ENCODE measurements around the gene HORMAD2. TPM values are rescaled to one million over a fixed set of nuclear protein-coding genes. Genes with fewer than 3 reads are reported as not detected.
A peak's percentile ranks its signal among the peaks of the same experiment; 100 is the strongest.

The HORMAD2 gene
- total RNA-seq, 1 donor from 2014 or later = not detected

- TF ChIP-seq CTCF (IDR thresholded peaks at IDR 0.05; ENCODE audit: insufficient read depth, low read depth, low read length) (no peak), EZH2 (IDR thresholded peaks at IDR 0.05; ENCODE audit: insufficient read depth, low read length) (no peak)
- H3K79me2 ChIP-seq (ENCODE audit: insufficient read depth, low read length) = no peaks in the 10 kb centered on the region
- Mint-ChIP-seq H3K27me3 (ENCODE audit: low read depth, unreplicated experiment) (no peaks in the 10 kb centered on the region), H3K4me1 (ENCODE audit: low read depth, unreplicated experiment) (peaks cover 35% of the 10 kb centered on the region), H3K36me3 (ENCODE audit: low read depth, unreplicated experiment) (peaks cover 3% of the 10 kb centered on the region), H3K9me3 (ENCODE audit: unreplicated experiment) (peaks cover 15% of the 10 kb centered on the region), H3K27ac (ENCODE audit: unreplicated experiment) (peak overlapping the region; percentile 64), H3K4me3 (ENCODE audit: unreplicated experiment) (no peak overlapping the region)
- no peak for FAIRE-seq
- peaks cover 39% of the 10 kb centered on the region for H3K4me1 ChIP-seq (ENCODE audit: insufficient read depth, low read length)
- H3K9me3 ChIP-seq (ENCODE audit: insufficient read depth, low read depth, low read length) = peaks cover 8% of the 10 kb centered on the region
- H3K27me3 ChIP-seq (ENCODE audit: insufficient read depth, low read length) = no peaks in the 10 kb centered on the region
- H3K36me3 ChIP-seq (ENCODE audit: insufficient read depth, low read length) = no peaks in the 10 kb centered on the region
- no peak overlapping the region for H3K4me2 ChIP-seq (ENCODE audit: low read length)
- peak; percentile 84 for DNase-seq (ENCODE audit: low read depth)
- H2AFZ ChIP-seq (ENCODE audit: low read depth, low read length) = no peak overlapping the region
- H3K4me3 ChIP-seq (ENCODE audit: insufficient read depth, low read depth, low read length) = no peak overlapping the region
- H3K9ac ChIP-seq (ENCODE audit: low read length) = peak overlapping the region; percentile 2
- no peaks in the 10 kb centered on the region for H4K20me1 ChIP-seq (ENCODE audit: insufficient read depth, low read length)
- H3K27ac ChIP-seq (ENCODE audit: low read depth, low read length) = peak overlapping the region; percentile 74
These were observed 121.7 kb downstream of the HORMAD2 start for GRCh38 chr22:30201945-30202344.

GRCh38 chr22:30202531-30203006, 122.3 kb downstream of the HORMAD2 start:
- peaks cover 38% of the 10 kb centered on the region for H3K4me1 ChIP-seq (ENCODE audit: insufficient read depth, low read length)
- no peak overlapping the region for H3K4me3 ChIP-seq (ENCODE audit: insufficient read depth, low read depth, low read length)
- DNase-seq (ENCODE audit: low read depth) = peak; percentile 75
- no peak for TF ChIP-seq EZH2 (IDR thresholded peaks at IDR 0.05; ENCODE audit: insufficient read depth, low read length)
- no peak for TF ChIP-seq CTCF (IDR thresholded peaks at IDR 0.05; ENCODE audit: insufficient read depth, low read depth, low read length)
- Mint-ChIP-seq H3K27me3 (ENCODE audit: low read depth, unreplicated experiment) (no peaks in the 10 kb centered on the region), H3K36me3 (ENCODE audit: low read depth, unreplicated experiment) (peaks cover 3% of the 10 kb centered on the region), H3K4me1 (ENCODE audit: low read depth, unreplicated experiment) (peaks cover 34% of the 10 kb centered on the region), H3K4me3 (ENCODE audit: unreplicated experiment) (no peak overlapping the region), H3K27ac (ENCODE audit: unreplicated experiment) (no peak overlapping the region), H3K9me3 (ENCODE audit: unreplicated experiment) (peaks cover 15% of the 10 kb centered on the region)
- no peaks in the 10 kb centered on the region for H4K20me1 ChIP-seq (ENCODE audit: insufficient read depth, low read length)
- H3K27me3 ChIP-seq (ENCODE audit: insufficient read depth, low read length) = no peaks in the 10 kb centered on the region
- H3K36me3 ChIP-seq (ENCODE audit: insufficient read depth, low read length) = no peaks in the 10 kb centered on the region
- no peak overlapping the region for H3K4me2 ChIP-seq (ENCODE audit: low read length)
- no peak for FAIRE-seq
- no peak overlapping the region for H2AFZ ChIP-seq (ENCODE audit: low read depth, low read length)
- H3K79me2 ChIP-seq (ENCODE audit: insufficient read depth, low read length) = no peaks in the 10 kb centered on the region
- H3K9ac ChIP-seq (ENCODE audit: low read length) = peak overlapping the region; percentile 30
- peak overlapping the region; percentile 74 for H3K27ac ChIP-seq (ENCODE audit: low read depth, low read length)
- H3K9me3 ChIP-seq (ENCODE audit: insufficient read depth, low read depth, low read length) = peaks cover 8% of the 10 kb centered on the region

GRCh38 chr22:30204015-30204741, 123.9 kb downstream of the HORMAD2 start:
- no peak overlapping the region for H3K4me3 ChIP-seq (ENCODE audit: insufficient read depth, low read depth, low read length)
- peaks cover 8% of the 10 kb centered on the region for H3K9me3 ChIP-seq (ENCODE audit: insufficient read depth, low read depth, low read length)
- H3K79me2 ChIP-seq (ENCODE audit: insufficient read depth, low read length) = no peaks in the 10 kb centered on the region
- H3K4me1 ChIP-seq (ENCODE audit: insufficient read depth, low read length) = peaks cover 49% of the 10 kb centered on the region
- FAIRE-seq (no peak), DNase-seq (ENCODE audit: low read depth) (no peak)
- H3K9ac ChIP-seq (ENCODE audit: low read length) = peak overlapping the region; percentile 90
- peaks cover 3% of the 10 kb centered on the region for H3K36me3 Mint-ChIP-seq (ENCODE audit: low read depth, unreplicated experiment)
- TF ChIP-seq CTCF (IDR thresholded peaks at IDR 0.05; ENCODE audit: insufficient read depth, low read depth, low read length) = no peak
- no peak for TF ChIP-seq EZH2 (IDR thresholded peaks at IDR 0.05; ENCODE audit: insufficient read depth, low read length)
- no peaks in the 10 kb centered on the region for H3K27me3 ChIP-seq (ENCODE audit: insufficient read depth, low read length)
- H3K4me3 Mint-ChIP-seq (ENCODE audit: unreplicated experiment) = no peak overlapping the region
- peak overlapping the region; percentile 100 for H3K27ac ChIP-seq (ENCODE audit: low read depth, low read length)
- H3K4me1 Mint-ChIP-seq (ENCODE audit: low read depth, unreplicated experiment) = peaks cover 43% of the 10 kb centered on the region
- H3K4me2 ChIP-seq (ENCODE audit: low read length) = no peak overlapping the region
- H2AFZ ChIP-seq (ENCODE audit: low read depth, low read length) = no peak overlapping the region
- H3K36me3 ChIP-seq (ENCODE audit: insufficient read depth, low read length) = no peaks in the 10 kb centered on the region
- no peaks in the 10 kb centered on the region for H4K20me1 ChIP-seq (ENCODE audit: insufficient read depth, low read length)
- H3K9me3 Mint-ChIP-seq (ENCODE audit: unreplicated experiment) = peaks cover 15% of the 10 kb centered on the region
- H3K27ac Mint-ChIP-seq (ENCODE audit: unreplicated experiment) = peak overlapping the region; percentile 54
- no peaks in the 10 kb centered on the region for H3K27me3 Mint-ChIP-seq (ENCODE audit: low read depth, unreplicated experiment)
